Stimulated activated CD8-positive, alpha-beta memory T cell treated with anti-CD3 and anti-CD28 coated beads, Interleukin-2, amount 100 ng/mL, for 48 hours (primary cell): ENCODE data around the gene JADE2.
"Not testable (repeated sequence)": the region's sequence is repeated elsewhere in the genome, so short reads cannot be mapped to it uniquely, and the experiment has no call there.

Source experiments
- DNase-seq, 2 donors: peaks; one replicate each; pipeline ENCODE4 v3.0.0-alpha.2; 2020; ENCODE audit warnings: low read depth in 2 of 2

JADE2 gene

DNA sequence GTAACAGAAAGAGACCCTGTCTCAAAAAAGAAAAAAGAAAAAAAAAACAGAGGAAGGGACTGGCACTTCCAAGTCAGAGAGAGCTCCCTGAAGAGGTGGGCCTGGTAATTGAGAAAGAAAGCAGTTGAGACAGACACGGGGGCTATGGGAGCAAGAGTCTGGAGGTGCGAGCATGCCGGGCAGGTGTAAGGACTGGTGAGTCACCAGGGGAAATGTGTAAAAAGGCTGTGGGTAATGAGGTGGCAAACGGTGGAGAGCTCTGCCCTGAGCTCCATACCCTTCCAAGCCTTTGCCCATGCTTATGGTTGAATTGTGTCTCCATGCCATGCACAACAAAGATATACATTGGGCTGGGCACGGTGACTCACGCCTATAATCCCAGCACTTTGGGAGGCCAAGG is 18.0 kb upstream of the JADE2 start:
- DNase-seq, result no peak

DNA sequence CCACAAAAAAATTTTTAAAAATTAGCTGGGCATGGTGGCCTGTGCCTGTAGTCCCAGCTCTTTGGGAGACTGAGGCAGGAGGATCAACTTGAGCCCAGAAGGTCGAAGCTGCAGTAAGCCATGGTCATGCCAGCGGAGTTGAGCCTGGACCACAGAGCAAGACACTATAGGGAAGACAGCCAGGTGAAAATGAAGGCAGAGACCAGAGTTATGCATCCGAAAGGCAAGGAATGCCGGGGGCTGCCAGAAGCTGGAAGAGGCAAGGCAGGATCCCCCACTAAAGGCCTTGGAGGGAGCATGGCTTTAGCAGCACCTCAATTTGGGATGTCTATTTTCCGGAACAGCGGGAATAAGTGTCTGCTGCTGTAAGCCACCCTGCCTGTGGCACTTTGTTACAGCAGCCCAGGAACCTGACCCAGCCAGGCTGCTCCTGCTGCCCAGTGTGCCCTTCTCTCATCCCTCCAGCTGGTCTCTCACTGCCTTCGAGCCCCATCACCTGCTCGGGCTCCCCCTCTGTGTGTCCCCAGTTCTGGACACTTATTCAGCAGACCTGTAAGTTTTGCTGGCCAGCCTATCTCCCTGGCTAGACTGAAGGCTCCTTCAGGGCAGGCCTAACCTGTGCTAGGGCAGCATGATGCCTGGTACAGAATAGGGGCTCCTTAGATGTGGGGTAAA is 16.8 kb upstream of the JADE2 start:
- DNase-seq, result no peak

DNA sequence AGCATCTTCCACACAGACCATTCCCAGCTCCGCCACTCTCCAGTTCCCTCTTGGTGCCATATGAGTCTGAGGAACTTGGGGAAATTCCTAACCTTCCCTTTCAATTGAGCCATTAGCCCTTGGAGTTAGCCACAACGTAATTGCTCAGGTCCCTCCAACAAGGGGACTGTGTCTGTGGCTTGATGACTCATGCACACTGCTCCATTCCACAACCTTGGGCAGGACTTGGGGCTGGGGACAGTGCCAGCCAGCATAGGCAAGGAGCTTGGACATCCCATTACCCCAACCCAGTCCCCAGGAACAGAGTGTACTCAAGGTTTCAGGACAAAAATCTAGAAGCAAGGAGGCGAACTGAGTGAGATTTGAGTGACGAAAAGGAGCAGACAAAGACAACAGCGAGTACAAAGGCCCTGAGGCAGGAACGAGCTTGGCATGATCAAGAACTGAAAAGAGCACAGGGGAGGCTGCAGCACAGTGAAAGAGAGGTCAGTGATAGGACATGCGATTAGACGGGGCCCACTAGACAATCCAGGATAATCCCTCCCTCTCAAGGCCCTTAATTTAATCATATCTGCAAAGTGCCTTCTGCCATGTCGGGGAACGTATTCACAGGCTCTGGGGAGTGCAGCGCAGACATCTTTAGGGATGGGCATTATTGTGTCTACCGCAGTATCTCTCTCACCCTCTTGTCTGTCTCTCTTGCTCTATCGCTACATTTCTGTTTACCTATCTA is 16.0 kb upstream of the JADE2 start:
- DNase-seq, result no peak

DNA sequence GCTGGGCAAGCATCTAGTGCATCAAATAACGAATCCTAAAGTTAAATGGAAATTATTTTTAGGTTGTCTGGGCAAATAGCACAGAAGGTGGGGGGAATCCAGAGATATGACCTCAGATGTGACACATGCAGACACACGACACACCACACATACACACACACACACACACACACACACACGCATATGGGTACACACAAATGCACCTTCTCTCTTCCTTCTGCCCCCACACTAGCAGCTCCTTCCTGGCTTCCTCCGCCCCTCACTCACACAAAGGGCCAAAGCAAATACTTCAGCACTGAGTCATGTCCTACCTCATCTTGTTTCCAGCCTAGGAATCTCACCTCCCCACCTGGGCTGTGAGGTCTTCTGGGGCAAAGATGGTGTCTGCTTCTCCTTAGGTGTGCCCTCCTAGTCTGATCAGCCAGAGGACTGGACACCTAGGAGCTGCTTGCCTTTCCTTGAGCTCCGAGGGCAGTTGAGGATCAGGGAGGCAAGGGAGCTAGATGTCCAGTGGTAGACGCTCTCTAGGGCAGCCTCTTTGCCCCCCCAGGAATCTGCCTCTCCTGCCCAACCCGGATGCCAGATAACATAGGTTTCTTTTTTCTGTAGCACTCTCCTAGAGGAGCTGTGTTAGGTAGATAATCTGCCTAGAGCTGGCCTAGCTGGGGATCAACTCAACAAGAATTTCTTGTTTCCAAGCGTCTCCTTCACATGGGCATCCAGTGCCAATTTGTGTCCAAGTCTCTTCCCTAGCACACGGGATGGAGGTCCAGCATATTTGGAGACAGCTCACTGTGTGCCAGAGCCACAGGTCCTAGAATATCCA is 14.3 kb upstream of the JADE2 start:
- DNase-seq, result peak; percentile 29 to 34

DNA sequence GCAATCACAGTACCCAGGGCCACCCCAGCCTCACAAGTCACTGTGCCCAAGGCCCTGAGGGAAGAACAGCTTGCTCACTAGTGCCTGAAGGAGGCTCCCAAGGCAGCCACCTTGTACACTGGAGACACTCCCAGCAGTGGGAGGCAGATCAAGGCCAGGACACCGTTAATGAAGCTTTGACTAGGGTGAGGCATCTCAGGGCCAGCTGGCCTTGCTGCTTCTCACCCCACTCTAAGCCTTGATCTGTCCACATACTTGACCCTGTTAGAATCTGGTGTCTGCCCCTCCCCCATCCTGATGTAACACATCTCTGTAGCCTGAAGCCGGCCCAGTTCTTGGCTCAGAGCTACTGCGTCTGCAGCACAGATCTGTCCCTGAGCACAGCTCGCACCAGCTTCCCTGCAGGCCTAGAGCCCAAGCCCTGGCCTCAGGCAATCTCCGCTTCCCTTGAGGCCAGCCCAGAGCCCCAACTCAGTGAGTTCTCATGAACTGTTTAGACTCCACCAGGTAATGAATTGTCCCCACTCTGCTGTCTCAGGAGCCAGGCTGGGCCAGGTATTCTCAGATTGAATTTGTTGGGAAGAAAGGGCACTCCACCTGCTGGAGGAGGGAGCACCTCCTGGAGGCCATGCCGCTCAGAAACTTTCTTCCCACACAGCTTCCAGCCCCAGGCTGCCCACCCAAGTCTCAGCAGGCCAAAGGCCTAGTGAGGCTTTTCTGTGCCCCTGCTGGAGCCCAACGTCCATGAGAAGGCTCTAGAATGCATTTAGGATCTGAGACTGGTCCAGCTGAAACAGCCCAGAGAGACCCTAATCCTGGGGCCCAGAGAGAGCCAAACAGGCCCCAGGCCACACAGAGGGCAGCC is 13.4 kb upstream of the JADE2 start:
- DNase-seq, result no peak

DNA sequence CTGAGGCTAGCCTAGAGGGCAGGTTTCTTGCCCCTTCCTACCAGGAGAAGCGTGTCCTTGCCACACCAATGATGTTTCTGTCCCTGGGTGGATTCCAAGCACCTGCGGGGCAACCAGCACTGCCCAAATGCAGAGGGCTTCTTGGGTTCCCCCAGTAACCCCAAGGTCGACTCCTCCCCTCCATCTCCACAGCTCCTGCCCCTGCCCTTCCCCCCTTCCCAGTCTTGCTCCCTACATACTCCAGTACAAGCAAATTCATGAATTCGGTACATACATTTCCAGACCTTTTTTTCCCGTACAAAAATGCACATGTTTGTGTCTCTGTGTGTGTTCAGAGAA is 12.8 kb upstream of the JADE2 start:
- DNase-seq, result no peak

DNA sequence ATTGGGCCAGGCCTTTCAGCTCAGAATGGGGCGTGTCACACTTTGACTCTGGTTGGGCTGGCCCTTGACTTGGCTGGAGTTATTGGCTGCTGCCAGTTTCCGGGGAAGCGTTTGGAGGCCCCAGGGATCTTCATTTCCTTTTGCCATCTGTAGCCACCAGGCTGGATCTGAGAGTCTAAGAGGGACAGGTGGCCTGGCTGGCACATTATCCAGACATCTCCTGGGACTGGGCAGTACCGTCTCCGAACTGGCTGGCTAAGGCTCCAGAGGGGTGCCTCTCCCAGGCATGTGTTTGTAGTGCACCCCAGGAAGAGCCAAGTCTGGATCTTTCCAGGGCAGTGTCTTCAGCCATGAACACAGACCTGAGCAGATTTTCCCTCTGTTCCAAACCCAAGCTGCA is 9.7 kb upstream of the JADE2 start:
- no peak for DNase-seq

DNA sequence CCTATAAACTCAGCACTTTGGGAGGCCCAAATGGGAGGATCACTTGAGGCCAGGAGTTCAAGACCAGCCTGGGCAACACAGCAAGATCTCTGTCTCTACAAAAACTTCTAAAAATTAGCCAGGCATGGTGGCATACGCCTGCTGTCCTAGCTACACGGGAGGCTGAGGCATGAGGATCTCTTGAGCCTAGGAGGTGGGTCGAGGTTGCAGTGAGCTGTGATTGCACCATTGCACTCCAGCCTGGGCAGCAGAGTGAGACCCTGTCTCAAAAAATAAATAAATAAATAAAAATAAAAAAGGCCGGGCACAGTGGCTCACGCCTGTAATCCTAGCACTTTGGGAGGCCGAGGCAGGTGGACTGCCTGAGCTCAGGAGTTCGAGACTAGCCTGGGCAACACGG is 8.5 kb upstream of the JADE2 start:
- DNase-seq, result not testable (repeated sequence)

DNA sequence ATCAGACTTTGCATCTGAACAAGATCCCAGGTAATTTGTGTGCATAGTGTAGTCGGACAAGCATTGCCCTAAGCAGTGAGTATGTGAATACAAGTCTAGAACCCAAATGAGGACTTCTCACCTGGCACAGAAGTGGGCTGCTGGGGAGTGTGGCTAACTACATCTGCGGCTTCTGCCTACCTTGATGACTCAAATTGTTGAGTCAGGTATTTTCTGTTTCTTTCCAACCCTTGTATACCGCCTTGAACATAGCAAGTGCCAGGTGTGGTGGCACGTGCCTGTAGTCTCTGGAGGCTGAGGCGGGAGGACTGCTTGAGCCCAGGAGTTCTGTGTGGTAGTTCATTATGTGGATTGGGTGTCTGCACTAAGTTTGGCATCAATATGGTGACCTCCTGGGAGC is 7.9 kb upstream of the JADE2 start:
- no peak for DNase-seq

DNA sequence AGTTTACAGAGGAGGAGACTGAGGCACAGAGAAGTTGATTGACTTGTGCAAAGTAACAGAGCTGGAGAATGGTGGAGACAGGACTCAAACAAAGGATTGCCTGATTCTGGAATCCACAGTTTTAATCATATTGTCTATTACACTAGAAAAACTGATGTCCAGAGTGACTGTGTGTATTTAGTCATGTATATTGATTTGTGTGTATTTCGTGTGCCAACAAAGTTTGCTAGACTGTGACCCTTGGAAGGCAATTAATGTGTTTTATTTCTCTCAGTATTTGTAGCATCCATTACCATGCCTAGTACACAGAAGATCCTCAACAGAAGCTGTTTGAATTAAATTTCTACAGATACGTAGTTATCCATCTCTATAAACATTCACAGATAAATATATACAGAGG is 5.5 kb upstream of the JADE2 start:
- no peak for DNase-seq

DNA sequence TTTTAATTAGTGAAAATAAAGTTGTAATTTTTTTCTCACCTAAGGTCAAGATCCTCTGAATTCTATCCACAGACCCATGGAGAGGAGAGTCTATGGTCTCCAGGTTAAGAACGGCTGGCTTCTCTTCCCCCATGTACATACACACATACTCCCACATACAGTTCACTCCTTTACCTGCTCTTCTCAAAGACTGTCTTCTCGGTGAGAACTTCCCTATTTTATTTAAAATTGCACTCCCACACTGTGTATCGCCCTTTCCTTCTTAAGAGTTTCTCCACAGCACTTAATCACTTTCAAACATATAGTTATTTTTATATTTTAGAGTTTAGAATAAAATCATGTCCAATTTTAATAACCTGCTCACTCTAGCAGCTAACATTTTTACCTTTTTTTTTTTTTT is 3.6 kb upstream of the JADE2 start:
- DNase-seq, result no peak

DNA sequence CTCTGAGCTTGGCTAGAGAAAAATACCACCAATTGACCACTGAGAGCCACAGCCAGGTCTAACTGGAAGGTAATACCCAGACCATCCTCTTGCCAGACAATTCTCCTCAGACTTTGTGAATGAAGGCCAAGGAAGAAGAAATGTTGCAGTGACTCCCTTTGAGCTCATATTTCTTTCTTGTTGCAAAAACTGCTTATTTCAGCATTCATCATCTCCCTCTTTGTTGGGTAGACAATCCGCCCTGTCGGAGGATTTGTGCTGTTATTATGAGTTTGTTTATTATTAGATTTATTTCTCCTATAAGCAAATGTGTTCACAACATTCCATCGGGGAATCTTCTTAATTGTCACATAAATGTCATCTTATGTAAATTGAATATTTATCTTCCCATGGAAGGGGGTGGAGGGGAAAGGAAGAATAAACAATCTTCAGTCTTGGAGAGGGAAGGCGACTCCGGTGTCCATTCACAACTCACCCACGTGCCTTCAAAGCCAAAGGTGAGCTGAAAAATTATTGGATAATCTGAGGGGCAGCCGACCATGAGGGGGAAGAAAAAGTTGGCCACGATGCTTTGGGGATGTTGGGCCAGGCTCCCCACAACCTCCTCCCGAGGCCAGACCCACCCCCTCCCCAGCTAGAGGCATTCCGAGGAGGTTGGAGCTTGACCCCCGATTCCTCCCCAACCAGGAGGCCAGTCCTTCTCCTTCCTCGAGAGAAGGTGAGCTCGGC is 1.8 kb upstream of the JADE2 start:
- DNase-seq, result no peak

DNA sequence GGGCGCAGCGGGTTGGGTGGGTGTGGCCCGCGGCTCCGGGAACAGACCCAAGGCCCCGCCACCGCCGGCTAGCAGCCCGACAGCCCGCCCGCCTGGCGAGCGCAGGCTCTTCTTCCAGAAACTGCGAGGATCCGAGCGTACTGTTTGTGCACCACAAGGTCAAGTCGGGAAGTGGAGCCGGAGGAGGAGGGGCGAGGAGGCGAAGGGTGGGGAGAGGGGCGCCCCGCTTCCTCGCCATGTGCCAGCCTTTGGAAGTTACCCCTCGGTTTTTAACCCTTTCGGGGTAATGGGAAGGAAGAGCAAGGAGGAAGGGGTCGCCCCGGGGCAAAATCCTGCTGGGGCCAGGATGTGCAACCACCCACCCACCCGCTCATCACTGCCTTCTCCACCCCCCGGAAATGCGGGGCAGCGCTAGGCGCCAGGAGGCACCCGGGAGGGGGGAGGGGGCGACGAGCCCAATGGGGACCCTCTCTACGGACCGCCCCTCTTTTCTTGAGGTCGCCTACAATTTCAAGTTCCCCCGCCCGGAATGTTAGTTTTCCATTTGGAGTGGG is 1.1 kb upstream of the JADE2 start:
- peak; percentile 47 to 61 for DNase-seq

DNA sequence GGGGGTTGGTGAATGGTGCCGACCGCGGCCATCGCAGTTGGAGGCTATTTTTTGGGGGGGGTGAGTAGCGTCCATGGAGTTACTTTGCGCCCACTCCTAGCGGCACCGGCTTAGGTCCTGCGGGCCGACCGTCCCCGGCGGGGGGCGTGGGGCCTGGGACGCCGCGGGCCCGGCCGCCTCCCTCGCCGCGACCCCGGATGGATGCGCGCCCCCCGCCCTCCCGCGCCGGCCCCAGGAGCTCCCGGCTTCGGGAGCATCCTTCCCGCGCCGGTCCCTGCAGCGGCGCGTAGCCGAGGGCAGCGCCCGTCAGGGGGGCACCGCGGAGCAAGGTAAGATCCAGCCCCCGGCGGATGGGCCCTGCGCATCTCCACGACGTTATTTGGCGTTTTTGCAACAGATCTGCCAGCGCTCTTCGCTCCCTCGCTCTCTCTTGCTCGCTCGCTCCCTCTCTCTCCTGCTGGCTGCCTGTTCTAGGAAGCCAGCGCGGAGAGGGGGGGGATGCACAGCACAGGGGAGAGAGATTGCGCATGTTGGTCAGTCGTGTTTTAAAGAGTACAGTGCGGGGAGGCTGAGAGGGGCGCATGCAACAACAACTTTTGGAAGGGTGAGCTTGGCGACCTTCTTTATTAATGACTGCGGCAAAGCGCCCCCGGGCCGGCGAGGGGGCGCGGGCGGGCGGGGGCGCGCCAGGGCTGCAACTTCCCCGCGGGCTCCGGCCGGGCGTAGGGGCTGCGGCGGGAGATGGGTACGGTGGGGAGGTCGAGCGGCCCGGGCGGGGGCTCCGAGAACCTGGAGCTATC is 413 bp downstream of the JADE2 start:
- DNase-seq, result peak; percentile 40 to 41

DNA sequence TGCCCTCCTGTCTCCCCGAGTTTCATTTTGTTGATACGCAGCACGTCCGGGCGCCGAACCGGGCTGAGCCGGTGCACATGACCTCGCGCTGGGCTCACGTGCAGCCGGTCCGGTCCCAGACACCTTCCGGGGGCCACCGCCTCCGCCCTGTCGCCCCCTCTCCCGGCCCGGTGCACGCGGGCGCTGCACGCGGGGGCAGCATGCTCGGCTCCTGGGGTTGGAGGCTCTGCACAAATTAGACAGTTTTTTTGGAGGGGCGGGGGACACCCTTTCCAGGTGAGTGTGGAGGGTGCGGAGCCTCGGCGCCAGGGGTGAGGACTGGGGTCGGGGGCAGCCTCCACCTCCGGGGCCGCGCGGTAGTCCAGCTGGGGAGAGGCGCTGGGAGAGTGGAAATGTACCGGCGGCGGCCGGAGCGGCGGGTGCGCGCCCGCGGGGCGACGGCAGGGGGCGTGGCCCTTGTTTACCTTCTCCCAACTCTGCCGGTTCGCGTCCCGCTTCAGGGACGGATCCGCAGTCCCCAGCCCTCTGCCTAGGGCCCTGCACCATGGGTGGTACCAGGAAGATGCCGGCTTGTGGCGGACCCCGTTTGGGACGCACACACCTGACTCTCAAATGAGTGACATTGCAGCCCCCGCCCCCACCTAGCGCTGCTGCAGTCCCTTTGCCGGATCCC is 1.1 kb downstream of the JADE2 start:
- DNase-seq, result peak; percentile 71 to 75

DNA sequence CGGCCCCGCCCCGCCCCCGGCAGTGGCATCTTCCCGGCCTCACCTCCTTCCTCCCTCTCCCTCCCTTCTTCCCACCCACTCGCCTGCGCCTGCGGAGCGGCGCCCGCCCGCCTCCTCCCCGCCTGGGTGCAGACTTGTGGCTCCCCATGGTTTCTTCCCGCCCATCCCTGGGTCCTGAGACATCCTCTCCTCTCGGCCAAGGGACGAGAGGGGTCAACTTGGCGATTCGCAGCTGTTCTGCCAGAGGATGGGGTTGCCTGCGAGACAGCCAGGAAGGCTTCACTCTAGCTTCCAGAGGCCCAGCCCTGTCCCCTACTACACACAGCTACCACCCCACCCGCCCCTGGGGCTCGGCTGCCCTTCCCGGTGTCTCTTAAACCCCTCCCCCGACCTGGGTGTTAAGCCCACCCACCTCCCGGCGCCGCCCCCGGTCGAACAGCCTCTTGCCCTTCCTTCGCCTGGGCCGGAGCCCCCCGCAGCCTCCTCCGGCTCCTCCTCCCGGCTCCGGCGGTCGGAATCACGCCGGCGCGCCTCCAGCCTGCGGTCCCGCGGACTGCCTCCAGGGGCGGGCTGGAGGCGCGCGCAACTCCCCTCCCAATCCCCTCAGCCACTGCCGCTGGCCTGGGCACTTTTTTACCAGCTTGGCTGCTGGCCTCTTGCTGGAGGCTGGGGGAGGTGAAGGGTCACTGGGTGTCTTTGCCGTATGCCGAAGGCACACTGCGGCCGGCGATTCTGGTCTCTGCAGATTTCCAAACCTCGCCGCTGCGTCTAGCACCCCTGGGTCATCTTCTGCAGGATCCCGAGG is 1.9 kb downstream of the JADE2 start:
- peak; percentile 72 to 82 for DNase-seq

DNA sequence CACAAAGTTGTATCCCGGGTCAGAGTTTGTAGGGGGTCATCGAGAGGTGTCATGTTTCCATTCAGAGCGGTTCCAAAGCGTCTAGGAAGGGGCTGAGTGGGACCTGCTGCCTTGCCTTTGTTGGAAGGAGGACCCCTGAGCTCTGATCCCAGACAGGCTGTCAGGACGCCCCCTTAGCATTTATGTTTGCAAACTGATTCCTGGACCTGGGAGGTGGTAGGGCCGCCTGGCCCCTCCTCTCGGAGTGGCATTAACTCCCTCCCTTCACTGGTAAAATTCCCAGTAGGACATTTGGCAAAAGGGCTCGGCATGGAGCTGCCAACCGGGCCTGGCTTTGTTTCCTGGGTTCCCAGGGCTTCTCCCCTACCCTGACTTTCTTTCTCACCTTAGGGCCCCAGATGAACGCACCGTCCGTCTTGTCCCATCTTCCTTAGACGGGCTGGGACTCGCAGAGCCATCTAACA is 2.5 kb downstream of the JADE2 start:
- DNase-seq, result no peak

DNA sequence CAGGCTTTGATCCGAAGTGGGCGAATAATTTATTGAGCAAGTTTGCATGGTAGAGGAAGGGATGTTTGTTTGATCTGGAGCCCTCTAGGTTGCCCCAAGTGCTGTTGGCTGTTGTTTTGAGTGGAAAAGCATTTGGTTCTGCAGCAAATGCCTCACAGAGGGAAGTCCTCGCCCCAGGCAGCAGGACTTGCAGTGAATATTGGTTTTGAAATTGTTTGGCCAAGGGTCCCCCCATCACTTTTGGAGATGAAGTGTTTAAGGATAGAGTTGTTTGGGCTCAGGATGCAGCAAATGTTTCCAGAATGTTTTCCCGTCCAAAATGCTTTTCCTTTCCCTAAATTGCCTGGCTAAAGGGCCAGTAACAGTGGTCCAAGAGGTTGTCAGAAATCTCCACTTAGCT is 3.1 kb downstream of the JADE2 start:
- no peak for DNase-seq

DNA sequence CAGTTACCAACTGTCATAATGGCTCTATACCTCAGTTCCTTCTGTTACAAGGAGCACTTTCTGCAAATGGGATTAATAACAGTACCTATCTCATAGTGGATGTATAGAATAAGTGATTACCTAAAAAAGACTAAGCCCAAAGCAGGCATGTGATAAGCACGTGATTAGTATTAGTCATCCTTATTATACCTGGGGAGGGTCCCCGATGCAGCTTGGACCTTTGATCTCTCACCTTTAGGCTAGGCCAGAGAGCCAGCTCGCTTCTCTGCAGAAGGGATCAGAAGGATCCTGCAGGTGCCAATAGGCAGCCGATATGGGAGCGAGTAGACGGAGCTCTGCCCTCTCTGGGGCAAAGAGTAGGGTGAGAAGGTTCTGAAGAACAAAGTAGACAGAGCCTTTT is 4.0 kb downstream of the JADE2 start:
- no peak for DNase-seq
